ENCODE data around the gene PSME2. TPM values are rescaled to one million over a fixed set of nuclear protein-coding genes. Genes with fewer than 3 reads are reported as not detected.

PSME2 gene
- total and polyA plus RNA-seq, 2 of the 13 experiments (the other 11 are each of a cell fraction or from before 2014, with no cell fraction given): 332 to 716 TPM

DNA sequence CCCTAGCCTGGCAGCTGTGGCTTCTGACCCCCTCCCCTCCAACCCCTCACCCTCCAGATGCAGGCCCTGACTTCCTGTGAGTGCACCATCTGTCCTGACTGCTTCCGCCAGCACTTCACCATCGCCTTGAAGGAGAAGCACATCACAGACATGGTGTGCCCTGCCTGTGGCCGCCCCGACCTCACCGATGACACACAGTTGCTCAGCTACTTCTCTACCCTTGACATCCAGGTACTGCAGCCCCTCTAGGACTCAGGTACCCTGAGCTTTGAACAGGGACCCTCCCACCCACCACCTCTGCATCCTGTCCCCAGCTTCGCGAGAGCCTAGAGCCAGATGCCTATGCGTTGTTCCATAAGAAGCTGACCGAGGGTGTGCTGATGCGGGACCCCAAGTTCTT lies 8.7 kb upstream of the PSME2 start (continued):
- TF ChIP-seq, protein P1, sequence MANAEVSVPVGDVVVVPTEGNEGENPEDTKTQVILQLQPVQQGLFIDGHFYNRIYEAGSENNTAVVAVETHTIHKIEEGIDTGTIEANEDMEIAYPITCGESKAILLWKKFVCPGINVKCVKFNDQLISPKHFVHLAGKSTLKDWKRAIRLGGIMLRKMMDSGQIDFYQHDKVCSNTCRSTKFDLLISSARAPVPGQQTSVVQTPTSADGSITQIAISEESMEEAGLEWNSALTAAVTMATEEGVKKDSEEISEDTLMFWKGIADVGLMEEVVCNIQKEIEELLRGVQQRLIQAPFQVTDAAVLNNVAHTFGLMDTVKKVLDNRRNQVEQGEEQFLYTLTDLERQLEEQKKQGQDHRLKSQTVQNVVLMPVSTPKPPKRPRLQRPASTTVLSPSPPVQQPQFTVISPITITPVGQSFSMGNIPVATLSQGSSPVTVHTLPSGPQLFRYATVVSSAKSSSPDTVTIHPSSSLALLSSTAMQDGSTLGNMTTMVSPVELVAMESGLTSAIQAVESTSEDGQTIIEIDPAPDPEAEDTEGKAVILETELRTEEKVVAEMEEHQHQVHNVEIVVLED (CRISPR knock-in tag; IDR thresholded peaks at IDR 0.05; ENCODE audit: borderline replicate concordance): no peak
- TF ChIP-seq ZEB1 (IDR thresholded peaks at IDR 0.05; ENCODE audit: insufficient replicate concordance, low read depth): no peak
- TF ChIP-seq ZNF343 (CRISPR knock-in tag; IDR thresholded peaks at IDR 0.05): 0 out of 2 replicates have a peak, but pooled peaks have one; percentile 34
- no peak for TF ChIP-seq CENPBD1 (CRISPR knock-in tag; IDR thresholded peaks at IDR 0.05; ENCODE audit: borderline replicate concordance, low read depth)
- TF ChIP-seq, protein P2, sequence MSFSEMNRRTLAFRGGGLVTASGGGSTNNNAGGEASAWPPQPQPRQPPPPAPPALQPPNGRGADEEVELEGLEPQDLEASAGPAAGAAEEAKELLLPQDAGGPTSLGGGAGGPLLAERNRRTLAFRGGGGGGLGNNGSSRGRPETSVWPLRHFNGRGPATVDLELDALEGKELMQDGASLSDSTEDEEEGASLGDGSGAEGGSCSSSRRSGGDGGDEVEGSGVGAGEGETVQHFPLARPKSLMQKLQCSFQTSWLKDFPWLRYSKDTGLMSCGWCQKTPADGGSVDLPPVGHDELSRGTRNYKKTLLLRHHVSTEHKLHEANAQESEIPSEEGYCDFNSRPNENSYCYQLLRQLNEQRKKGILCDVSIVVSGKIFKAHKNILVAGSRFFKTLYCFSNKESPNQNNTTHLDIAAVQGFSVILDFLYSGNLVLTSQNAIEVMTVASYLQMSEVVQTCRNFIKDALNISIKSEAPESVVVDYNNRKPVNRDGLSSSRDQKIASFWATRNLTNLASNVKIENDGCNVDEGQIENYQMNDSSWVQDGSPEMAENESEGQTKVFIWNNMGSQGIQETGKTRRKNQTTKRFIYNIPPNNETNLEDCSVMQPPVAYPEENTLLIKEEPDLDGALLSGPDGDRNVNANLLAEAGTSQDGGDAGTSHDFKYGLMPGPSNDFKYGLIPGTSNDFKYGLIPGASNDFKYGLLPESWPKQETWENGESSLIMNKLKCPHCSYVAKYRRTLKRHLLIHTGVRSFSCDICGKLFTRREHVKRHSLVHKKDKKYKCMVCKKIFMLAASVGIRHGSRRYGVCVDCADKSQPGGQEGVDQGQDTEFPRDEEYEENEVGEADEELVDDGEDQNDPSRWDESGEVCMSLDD (CRISPR knock-in tag; IDR thresholded peaks at IDR 0.05; ENCODE audit: borderline replicate concordance): no peak
- peak; percentile 36; the same call in 1 of the 2 replicates for TF ChIP-seq NRL (CRISPR knock-in tag; IDR thresholded peaks at IDR 0.05; ENCODE audit: borderline replicate concordance)
- TF ChIP-seq ZNF367 (CRISPR knock-in tag; IDR thresholded peaks at IDR 0.05; ENCODE audit: borderline replicate concordance): no peak
- TF ChIP-seq ZNF704 (CRISPR knock-in tag; IDR thresholded peaks at IDR 0.05; ENCODE audit: borderline replicate concordance): no peak
- no peak for TF ChIP-seq PBX2 (CRISPR knock-in tag; IDR thresholded peaks at IDR 0.05)
- TF ChIP-seq HCFC1 (IDR thresholded peaks at IDR 0.05; ENCODE audit: low read depth, low read length): no peak
- no peak for TF ChIP-seq GRHL1 (CRISPR knock-in tag; conservative IDR thresholded peaks at IDR 0.05)
- TF ChIP-seq ZBTB38 (CRISPR knock-in tag; IDR thresholded peaks at IDR 0.05): peak; percentile 46; the same call in 1 of the 2 replicates
- TF ChIP-seq HDAC2 (CRISPR knock-in tag; IDR thresholded peaks at IDR 0.05): no peak
- no peak for TF ChIP-seq AKAP8 (CRISPR knock-in tag; IDR thresholded peaks at IDR 0.05)
- TF ChIP-seq TRAFD1 (CRISPR knock-in tag; IDR thresholded peaks at IDR 0.05; ENCODE audit: borderline replicate concordance): 0 out of 2 replicates have a peak, but pooled peaks have one; percentile 48
- no peak for TF ChIP-seq NR2C2 (CRISPR knock-in tag; IDR thresholded peaks at IDR 0.05; ENCODE audit: borderline replicate concordance)
